GM23338 (cell line): ENCODE measurements around the gene LRRC10B. TPM values are rescaled to one million over a fixed set of nuclear protein-coding genes. Genes with fewer than 3 reads are reported as not detected.

Experiments used
- ATAC-seq: fragments of 200-7000 bp; cut with Tn5 transposase; 3 replicates; pipeline ENCODE4 v1.9.1; 2020
- DNase-seq: peaks from one replicate; pipeline ENCODE4 v3.0.0-alpha.2; 2015; ENCODE audit warnings: low spot score
- H2AFZ ChIP-seq: fragments of 200-600 bp; sonication (generic); 2 replicates; pipeline ENCODE4 v1.8.0; 2016; ENCODE audit warnings: antibody characterized with exemption, mild to moderate bottlenecking, moderate library complexity
- H3F3A ChIP-seq: fragments of 200-600 bp; sonication (generic); replicated peaks from 2 replicates; pipeline ENCODE4 v1.8.0; 2017; ENCODE audit warnings: antibody characterized with exemption, mixed run types, low read depth
- H3K27ac ChIP-seq: fragments of 200-600 bp; sonication (generic); 2 replicates; pipeline ENCODE4 v1.6.1; 2016; ENCODE audit warnings: low read depth
- H3K27me3 ChIP-seq: fragments of 200-600 bp; sonication (generic); 2 replicates; pipeline ENCODE4 v1.8.0; 2016; ENCODE audit warnings: mild to moderate bottlenecking, mixed run types, moderate library complexity; ENCODE audit not compliant: insufficient read depth
- H3K36me3 ChIP-seq: fragments of 200-600 bp; sonication (generic); 2 replicates; pipeline ENCODE4 v1.8.0; 2016; ENCODE audit warnings: mild to moderate bottlenecking; ENCODE audit not compliant: insufficient read depth
- H3K4me1 ChIP-seq: fragments of 200-600 bp; sonication (generic); 2 replicates; pipeline ENCODE4 v1.8.0; 2016; ENCODE audit warnings: mild to moderate bottlenecking, moderate library complexity; ENCODE audit not compliant: insufficient read depth
- H3K4me2 ChIP-seq: fragments of 200-600 bp; sonication (generic); 2 replicates; pipeline ENCODE4 v1.7.1; 2017; ENCODE audit warnings: mixed run types
- H3K4me3 ChIP-seq: fragments of 200-600 bp; sonication (generic); 2 replicates; pipeline ENCODE4 v1.6.1; 2016; ENCODE audit warnings: mixed run types
- H3K79me2 ChIP-seq: fragments of 200-600 bp; sonication (generic); replicated peaks from 2 replicates; pipeline ENCODE4 v1.8.0; 2017; ENCODE audit warnings: mild to moderate bottlenecking; ENCODE audit not compliant: insufficient read depth
- H3K9me2 ChIP-seq: fragments of 200-600 bp; sonication (generic); 2 replicates; pipeline ENCODE4 v1.8.0; 2017; ENCODE audit not compliant: insufficient read depth
- H4K20me1 ChIP-seq: fragments of 200-600 bp; sonication (generic); replicated peaks from 2 replicates; pipeline ENCODE4 v1.8.0; 2017; ENCODE audit warnings: mild to moderate bottlenecking; ENCODE audit not compliant: insufficient read depth
- H3K27ac Mint-ChIP-seq: 2 replicates; pipeline ENCODE4 v1.8.0; 2020; ENCODE audit warnings: inconsistent platforms, mild to moderate bottlenecking, moderate library complexity, mixed read lengths
- H3K27me3 Mint-ChIP-seq: 3 replicates; pipeline ENCODE4 v1.8.0; 2022; ENCODE audit warnings: low read depth, mild to moderate bottlenecking, moderate library complexity, mixed read lengths, inconsistent platforms; ENCODE audit not compliant: insufficient read depth, poor library complexity
- H3K36me3 Mint-ChIP-seq: 3 replicates; pipeline ENCODE4 v1.8.0; 2021; ENCODE audit warnings: low read depth, mild to moderate bottlenecking, inconsistent platforms, moderate library complexity, mixed read lengths
- H3K4me1 Mint-ChIP-seq: 3 replicates; pipeline ENCODE4 v1.8.0; 2020; ENCODE audit warnings: mild to moderate bottlenecking, inconsistent platforms, mixed read lengths
- H3K4me3 Mint-ChIP-seq: 3 replicates; pipeline ENCODE4 v1.8.0; 2021; ENCODE audit warnings: moderate library complexity, mild to moderate bottlenecking, inconsistent platforms, mixed read lengths
- H3K9me3 Mint-ChIP-seq: 3 replicates; pipeline ENCODE4 v1.8.0; 2020; ENCODE audit warnings: moderate library complexity, mild to moderate bottlenecking, inconsistent platforms, mixed read lengths
- CREB1 ChIP-seq: fragments of 250-450 bp; sonication (Bioruptor Pico); IDR thresholded peaks from 2 replicates; pipeline ENCODE4 v1.5.0; 2020; ENCODE audit warnings: low read depth, mild to moderate bottlenecking, moderate library complexity
- ETS1 ChIP-seq: IDR thresholded peaks from 2 replicates; pipeline ENCODE4 v1.6.1; 2016; ENCODE audit warnings: antibody characterized with exemption
- POLR2AphosphoS5 ChIP-seq: IDR thresholded peaks from 2 replicates; pipeline ENCODE4 v1.6.1; 2016; ENCODE audit warnings: antibody characterized with exemption, low read depth
- polyA plus RNA-seq: library from polyadenylated mRNA; unstranded; fragments of >200 nt; fragmentation: Nextera tagmentation; extraction: Ambion mirVana; gene quantifications from 2 replicates; pipeline ENCODE4 v1.2.1, GENCODE V29; 2016
- total RNA-seq: library from RNA; depleted of rRNA; stranded (reverse); fragments of >200 nt; shearing (Covaris generic); gene quantifications from 2 replicates; pipeline ENCODE4 v1.2.3, GENCODE V29; 2014
- TF ChIP-seq, protein P1 (sequence below), 2 experiments: fragments of 200-600 bp in 1 of 2; sonication (generic) in 1 of 2; conservative IDR thresholded peaks; 2 replicates each; pipeline versions ENCODE4 v1.5.1 to v1.6.1; 2016 to 2017; ENCODE audit warnings: antibody characterized with exemption in 2 of 2, low read depth in 2 of 2, mild to moderate bottlenecking in 2 of 2, moderate library complexity in 1 of 2

Gene LRRC10B
- total and polyA plus RNA-seq, 2 experiments from 2014 or later = 0.47 to 1.6 TPM

- H3K27ac ChIP-seq = no peak overlapping the region
- H3K36me3 ChIP-seq = no peaks in the 10 kb centered on the region
- Mint-ChIP-seq H3K4me1 (peaks cover 54% of the 10 kb centered on the region), H3K36me3 (no peaks in the 10 kb centered on the region; the same call in 2 of the 3 replicates), H3K4me3 (peak overlapping the region; percentile 45), H3K27me3 (peaks cover 42% of the 10 kb centered on the region), H3K27ac (no peak overlapping the region), H3K9me3 (no peaks in the 10 kb centered on the region; the same call in 2 of the 3 replicates)
- H3F3A ChIP-seq = no peaks in the 10 kb centered on the region
- TF ChIP-seq CREB1 = no peak
- TF ChIP-seq, protein P1, sequence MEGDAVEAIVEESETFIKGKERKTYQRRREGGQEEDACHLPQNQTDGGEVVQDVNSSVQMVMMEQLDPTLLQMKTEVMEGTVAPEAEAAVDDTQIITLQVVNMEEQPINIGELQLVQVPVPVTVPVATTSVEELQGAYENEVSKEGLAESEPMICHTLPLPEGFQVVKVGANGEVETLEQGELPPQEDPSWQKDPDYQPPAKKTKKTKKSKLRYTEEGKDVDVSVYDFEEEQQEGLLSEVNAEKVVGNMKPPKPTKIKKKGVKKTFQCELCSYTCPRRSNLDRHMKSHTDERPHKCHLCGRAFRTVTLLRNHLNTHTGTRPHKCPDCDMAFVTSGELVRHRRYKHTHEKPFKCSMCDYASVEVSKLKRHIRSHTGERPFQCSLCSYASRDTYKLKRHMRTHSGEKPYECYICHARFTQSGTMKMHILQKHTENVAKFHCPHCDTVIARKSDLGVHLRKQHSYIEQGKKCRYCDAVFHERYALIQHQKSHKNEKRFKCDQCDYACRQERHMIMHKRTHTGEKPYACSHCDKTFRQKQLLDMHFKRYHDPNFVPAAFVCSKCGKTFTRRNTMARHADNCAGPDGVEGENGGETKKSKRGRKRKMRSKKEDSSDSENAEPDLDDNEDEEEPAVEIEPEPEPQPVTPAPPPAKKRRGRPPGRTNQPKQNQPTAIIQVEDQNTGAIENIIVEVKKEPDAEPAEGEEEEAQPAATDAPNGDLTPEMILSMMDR (conservative IDR thresholded peaks at IDR 0.05; ENCODE audit: low read depth in 2 of 2) = no peak
- no peaks in the 10 kb centered on the region for H3K9me2 ChIP-seq
- peak overlapping the region; percentile 71 for H3K4me3 ChIP-seq
- H4K20me1 ChIP-seq = no peaks in the 10 kb centered on the region
- ATAC-seq (peak; percentile 9), DNase-seq (no peak)
- H3K4me2 ChIP-seq = peak overlapping the region; percentile 91
- no peak overlapping the region; the same call in 1 of the 2 replicates for H2AFZ ChIP-seq
- no peaks in the 10 kb centered on the region for H3K79me2 ChIP-seq
- peaks cover 10% of the 10 kb centered on the region; the same call in 1 of the 2 replicates for H3K4me1 ChIP-seq
- peaks cover 17% of the 10 kb centered on the region for H3K27me3 ChIP-seq
These were observed 45.8 kb downstream of the LRRC10B start for GRCh38 chr11:61554172-61554988.

- peak overlapping the region; percentile 93; the same call in 1 of the 2 replicates for H2AFZ ChIP-seq
- H3K27ac ChIP-seq = no peak overlapping the region
- Mint-ChIP-seq H3K4me1 (peaks cover 49% of the 10 kb centered on the region), H3K36me3 (no peaks in the 10 kb centered on the region; the same call in 2 of the 3 replicates), H3K27ac (no peak overlapping the region), H3K27me3 (peaks cover 42% of the 10 kb centered on the region), H3K9me3 (no peaks in the 10 kb centered on the region; the same call in 2 of the 3 replicates), H3K4me3 (peak overlapping the region; percentile 72)
- ATAC-seq = peak; percentile 76
- H3K9me2 ChIP-seq = no peaks in the 10 kb centered on the region
- H3F3A ChIP-seq = no peaks in the 10 kb centered on the region
- H3K4me3 ChIP-seq = peak overlapping the region; percentile 71
- H3K36me3 ChIP-seq = no peaks in the 10 kb centered on the region
- H4K20me1 ChIP-seq = no peaks in the 10 kb centered on the region
- H3K4me2 ChIP-seq = peak overlapping the region; percentile 91
- peak; percentile 68 for DNase-seq
- peaks cover 10% of the 10 kb centered on the region; the same call in 1 of the 2 replicates for H3K4me1 ChIP-seq
- no peaks in the 10 kb centered on the region for H3K79me2 ChIP-seq
- TF ChIP-seq, protein P1 (conservative IDR thresholded peaks at IDR 0.05; ENCODE audit: low read depth in 2 of 2) = peak in 1 of 2 experiments; percentile 37; a peak in 2 of 4 replicates
- 0 out of 2 replicates have a peak, but pooled peaks have one; percentile 32 for TF ChIP-seq POLR2AphosphoS5
- TF ChIP-seq ETS1 = no peak
- H3K27me3 ChIP-seq = peaks cover 17% of the 10 kb centered on the region
These were observed 46.8 kb downstream of the LRRC10B start for GRCh38 chr11:61555051-61555969.
